Neural cell (in vitro differentiated cells): Measurements from ENCODE around the gene SNX20. TPM values are rescaled to one million over a fixed set of nuclear protein-coding genes. Genes with fewer than 3 reads are reported as not detected.

Experiments used
- H2AFZ ChIP-seq: fragments of 200-600, 300-800 bp; sonication (generic), shearing (Covaris generic); 2 replicates; pipeline ENCODE4 v1.6.0; 2014; ENCODE audit warnings: low read depth, mild to moderate bottlenecking, antibody characterized with exemption, low read length, moderate library complexity
- H3F3A ChIP-seq: fragments of 200-600 bp; shearing (Covaris generic); 2 replicates; pipeline ENCODE4 v1.6.1; 2016; ENCODE audit warnings: mild to moderate bottlenecking, moderate library complexity, mixed read lengths, antibody characterized with exemption, low read length; ENCODE audit not compliant: insufficient read depth, poor library complexity, severe bottlenecking
- H3K27ac ChIP-seq: fragments of 200-600, 300-800 bp; sonication (generic), shearing (Covaris generic); 2 replicates; pipeline ENCODE4 v1.5.1; 2014; ENCODE audit warnings: mild to moderate bottlenecking, low read length, moderate library complexity
- H3K27me3 ChIP-seq: fragments of 300-800, 200-600 bp; sonication (generic), shearing (Covaris generic); 2 replicates; pipeline ENCODE4 v1.6.0; 2014; ENCODE audit warnings: mild to moderate bottlenecking, low read depth, low read length, moderate library complexity; ENCODE audit not compliant: insufficient read depth
- H3K36me3 ChIP-seq: fragments of 300-800, 200-600 bp; sonication (generic), shearing (Covaris generic); 2 replicates; pipeline ENCODE4 v1.5.1; 2014; ENCODE audit warnings: mild to moderate bottlenecking, antibody characterized with exemption, low read length, moderate library complexity; ENCODE audit not compliant: insufficient read depth
- H3K4me2 ChIP-seq: fragments of 300-800, 200-600 bp; sonication (generic), shearing (Covaris generic); 2 replicates; pipeline ENCODE4 v1.6.0; 2014; ENCODE audit warnings: mild to moderate bottlenecking, low read length
- H3K4me3 ChIP-seq: fragments of 300-800, 200-600 bp; sonication (generic), shearing (Covaris generic); 2 replicates; pipeline ENCODE4 v1.5.1; 2014; ENCODE audit warnings: mild to moderate bottlenecking, low read length, moderate library complexity
- H3K79me2 ChIP-seq: fragments of 200-600 bp; shearing (Covaris generic); replicated peaks from 2 replicates; pipeline ENCODE4 v1.6.0; 2014; ENCODE audit warnings: mild to moderate bottlenecking, low read length, moderate library complexity; ENCODE audit not compliant: insufficient read depth
- H3K9ac ChIP-seq: fragments of 300-800, 200-600 bp; sonication (generic), shearing (Covaris generic); 2 replicates; pipeline ENCODE4 v1.6.1; 2016; ENCODE audit warnings: mild to moderate bottlenecking, low read length, mixed read lengths
- H3K9me2 ChIP-seq: fragments of 200-600 bp; shearing (Covaris generic); 2 replicates; pipeline ENCODE4 v1.6.1; 2016; ENCODE audit warnings: mild to moderate bottlenecking, low read length, mixed read lengths; ENCODE audit not compliant: insufficient read depth
- H3K9me3 ChIP-seq: fragments of 200-600, 300-800 bp; sonication (generic), shearing (Covaris generic); 2 replicates; pipeline ENCODE4 v1.6.1; 2016; ENCODE audit warnings: mild to moderate bottlenecking, mixed run types, low read length, moderate library complexity, mixed read lengths
- H4K20me1 ChIP-seq: fragments of 200-600 bp; shearing (Covaris generic); 2 replicates; pipeline ENCODE4 v1.6.1; 2016; ENCODE audit warnings: mild to moderate bottlenecking, mixed run types; ENCODE audit not compliant: insufficient read depth
- EP300 ChIP-seq: fragments of 450-650 bp; conservative IDR thresholded peaks from 2 replicates; pipeline ENCODE4 v1.6.1; 2014; ENCODE audit warnings: antibody characterized with exemption, mild to moderate bottlenecking, moderate library complexity; ENCODE audit not compliant: poor library complexity, severe bottlenecking
- EZH2 ChIP-seq: fragments of 200-600, 300-800 bp; shearing (Covaris generic), sonication (generic); IDR thresholded peaks from 2 replicates; pipeline ENCODE4 v1.6.1; 2014; ENCODE audit warnings: antibody characterized with exemption, low read length, borderline replicate concordance, mild to moderate bottlenecking; ENCODE audit not compliant: insufficient read depth, poor library complexity, severe bottlenecking
- MXI1 ChIP-seq: fragments of 450-650 bp; conservative IDR thresholded peaks from 2 replicates; pipeline ENCODE4 v1.6.1; 2014; ENCODE audit warnings: antibody characterized with exemption, mild to moderate bottlenecking; ENCODE audit not compliant: poor library complexity, severe bottlenecking
- POLR2AphosphoS5 ChIP-seq: IDR thresholded peaks from 2 replicates; pipeline ENCODE4 v1.6.1; 2012
- RAD21 ChIP-seq: fragments of 450-650 bp; conservative IDR thresholded peaks from 2 replicates; pipeline ENCODE4 v1.6.1; 2014; ENCODE audit warnings: antibody characterized with exemption, mild to moderate bottlenecking, moderate library complexity
- SMC3 ChIP-seq: fragments of 450-650 bp; conservative IDR thresholded peaks from 2 replicates; pipeline ENCODE4 v1.6.1; 2014; ENCODE audit warnings: antibody characterized with exemption, mild to moderate bottlenecking, moderate library complexity; ENCODE audit not compliant: poor library complexity
- TAF1 ChIP-seq: IDR thresholded peaks from 2 replicates; pipeline ENCODE4 v1.6.1; 2012; ENCODE audit warnings: low read depth
- polyA plus RNA-seq: library from polyadenylated mRNA; depleted of rRNA; stranded (reverse); fragments of >200 nt; gene quantifications from 2 replicates; pipeline ENCODE4 v1.2.3, GENCODE V29; 2014
- TF ChIP-seq, protein P1 (sequence below): IDR thresholded peaks from 2 replicates; pipeline ENCODE4 v1.6.1; 2012; ENCODE audit warnings: borderline replicate concordance
- TF ChIP-seq, protein P2 (sequence below): fragments of 450-650 bp; IDR thresholded peaks from 2 replicates; pipeline ENCODE4 v1.5.1; 2014; ENCODE audit warnings: antibody characterized with exemption, mild to moderate bottlenecking, moderate library complexity; ENCODE audit not compliant: poor library complexity, severe bottlenecking

SNX20 gene
- polyA plus RNA-seq, 1 donor from 2014 or later: not detected

DNA sequence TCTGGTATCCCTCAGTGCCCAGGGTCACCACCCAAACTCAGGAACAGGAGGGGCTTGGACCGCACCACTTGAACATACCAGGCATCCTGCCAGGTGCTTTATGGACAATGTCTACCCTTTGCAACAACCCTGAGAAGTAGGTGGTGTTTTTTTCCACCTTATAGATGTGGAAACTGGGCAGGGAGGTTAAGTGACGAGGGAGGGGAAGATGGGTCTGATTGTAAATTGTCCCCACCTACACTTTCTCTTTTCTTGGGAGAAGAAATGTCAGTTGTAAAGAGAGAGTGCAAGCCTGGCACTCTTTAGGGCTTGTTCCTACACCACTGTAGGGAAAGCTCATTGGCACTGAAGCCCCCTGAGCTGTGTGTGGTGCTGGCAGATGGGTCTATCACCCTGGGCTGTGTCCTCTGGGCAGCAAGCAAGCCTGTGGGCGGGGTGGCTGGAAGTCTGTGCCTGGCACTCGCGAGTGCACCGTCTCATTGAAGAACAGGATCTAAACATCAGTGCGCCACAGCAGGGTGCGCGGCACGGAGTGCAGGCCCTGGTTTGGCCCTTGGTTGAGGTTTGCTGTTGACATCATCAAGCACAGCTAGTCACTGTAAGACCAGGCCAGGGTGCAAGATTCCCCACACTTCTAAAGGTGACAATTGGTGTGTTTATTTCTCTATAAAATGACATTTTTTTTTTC, 27.4 kb upstream of the SNX20 start:
- H3K79me2 ChIP-seq: no peaks in the 10 kb centered on the region
- no peaks in the 10 kb centered on the region for H3K9me2 ChIP-seq
- no peak overlapping the region for H3K4me3 ChIP-seq
- no peak for TF ChIP-seq SMC3
- TF ChIP-seq, protein P1, sequence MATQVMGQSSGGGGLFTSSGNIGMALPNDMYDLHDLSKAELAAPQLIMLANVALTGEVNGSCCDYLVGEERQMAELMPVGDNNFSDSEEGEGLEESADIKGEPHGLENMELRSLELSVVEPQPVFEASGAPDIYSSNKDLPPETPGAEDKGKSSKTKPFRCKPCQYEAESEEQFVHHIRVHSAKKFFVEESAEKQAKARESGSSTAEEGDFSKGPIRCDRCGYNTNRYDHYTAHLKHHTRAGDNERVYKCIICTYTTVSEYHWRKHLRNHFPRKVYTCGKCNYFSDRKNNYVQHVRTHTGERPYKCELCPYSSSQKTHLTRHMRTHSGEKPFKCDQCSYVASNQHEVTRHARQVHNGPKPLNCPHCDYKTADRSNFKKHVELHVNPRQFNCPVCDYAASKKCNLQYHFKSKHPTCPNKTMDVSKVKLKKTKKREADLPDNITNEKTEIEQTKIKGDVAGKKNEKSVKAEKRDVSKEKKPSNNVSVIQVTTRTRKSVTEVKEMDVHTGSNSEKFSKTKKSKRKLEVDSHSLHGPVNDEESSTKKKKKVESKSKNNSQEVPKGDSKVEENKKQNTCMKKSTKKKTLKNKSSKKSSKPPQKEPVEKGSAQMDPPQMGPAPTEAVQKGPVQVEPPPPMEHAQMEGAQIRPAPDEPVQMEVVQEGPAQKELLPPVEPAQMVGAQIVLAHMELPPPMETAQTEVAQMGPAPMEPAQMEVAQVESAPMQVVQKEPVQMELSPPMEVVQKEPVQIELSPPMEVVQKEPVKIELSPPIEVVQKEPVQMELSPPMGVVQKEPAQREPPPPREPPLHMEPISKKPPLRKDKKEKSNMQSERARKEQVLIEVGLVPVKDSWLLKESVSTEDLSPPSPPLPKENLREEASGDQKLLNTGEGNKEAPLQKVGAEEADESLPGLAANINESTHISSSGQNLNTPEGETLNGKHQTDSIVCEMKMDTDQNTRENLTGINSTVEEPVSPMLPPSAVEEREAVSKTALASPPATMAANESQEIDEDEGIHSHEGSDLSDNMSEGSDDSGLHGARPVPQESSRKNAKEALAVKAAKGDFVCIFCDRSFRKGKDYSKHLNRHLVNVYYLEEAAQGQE: no peak
- no peak for TF ChIP-seq RAD21
- no peak for TF ChIP-seq POLR2AphosphoS5
- no peak for TF ChIP-seq EZH2
- no peak for TF ChIP-seq EP300
- TF ChIP-seq TAF1: no peak
- TF ChIP-seq MXI1: no peak
- H3K4me2 ChIP-seq: no peak overlapping the region
- H3K27ac ChIP-seq: no peak overlapping the region
- H3K9me3 ChIP-seq: peaks cover 6% of the 10 kb centered on the region
- H3K36me3 ChIP-seq: no peaks in the 10 kb centered on the region
- H3K27me3 ChIP-seq: no peaks in the 10 kb centered on the region
- no peaks in the 10 kb centered on the region for H3F3A ChIP-seq
- H2AFZ ChIP-seq: no peak overlapping the region
- H4K20me1 ChIP-seq: no peaks in the 10 kb centered on the region
- no peak overlapping the region for H3K9ac ChIP-seq

DNA sequence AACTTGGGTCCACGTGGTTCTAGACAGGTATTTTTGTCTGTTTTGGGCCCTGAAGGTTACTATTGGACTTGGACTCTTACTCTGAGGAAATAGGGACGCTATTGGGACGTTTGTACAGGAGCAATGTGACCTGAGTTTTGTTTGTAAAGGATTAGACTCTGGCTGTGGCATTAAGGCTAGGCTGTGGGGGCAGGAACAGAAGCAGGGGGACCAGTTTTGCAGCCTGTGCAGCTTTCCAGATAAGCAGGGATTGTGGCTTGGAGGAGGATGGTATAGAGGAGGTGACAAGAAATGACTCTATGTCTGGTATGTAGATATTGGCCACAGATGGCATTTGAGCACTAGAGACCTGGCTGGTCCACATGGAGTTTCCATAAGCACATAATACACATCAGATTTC, 25.1 kb upstream of the SNX20 start:
- peaks cover 6% of the 10 kb centered on the region for H3K9me3 ChIP-seq
- no peaks in the 10 kb centered on the region for H3K36me3 ChIP-seq
- no peaks in the 10 kb centered on the region for H3K79me2 ChIP-seq
- H3F3A ChIP-seq: no peaks in the 10 kb centered on the region
- H3K9ac ChIP-seq: no peak overlapping the region
- H3K9me2 ChIP-seq: no peaks in the 10 kb centered on the region
- TF ChIP-seq POLR2AphosphoS5: no peak
- no peak for TF ChIP-seq EP300
- TF ChIP-seq MXI1: no peak
- no peak for TF ChIP-seq RAD21
- TF ChIP-seq, protein P2, sequence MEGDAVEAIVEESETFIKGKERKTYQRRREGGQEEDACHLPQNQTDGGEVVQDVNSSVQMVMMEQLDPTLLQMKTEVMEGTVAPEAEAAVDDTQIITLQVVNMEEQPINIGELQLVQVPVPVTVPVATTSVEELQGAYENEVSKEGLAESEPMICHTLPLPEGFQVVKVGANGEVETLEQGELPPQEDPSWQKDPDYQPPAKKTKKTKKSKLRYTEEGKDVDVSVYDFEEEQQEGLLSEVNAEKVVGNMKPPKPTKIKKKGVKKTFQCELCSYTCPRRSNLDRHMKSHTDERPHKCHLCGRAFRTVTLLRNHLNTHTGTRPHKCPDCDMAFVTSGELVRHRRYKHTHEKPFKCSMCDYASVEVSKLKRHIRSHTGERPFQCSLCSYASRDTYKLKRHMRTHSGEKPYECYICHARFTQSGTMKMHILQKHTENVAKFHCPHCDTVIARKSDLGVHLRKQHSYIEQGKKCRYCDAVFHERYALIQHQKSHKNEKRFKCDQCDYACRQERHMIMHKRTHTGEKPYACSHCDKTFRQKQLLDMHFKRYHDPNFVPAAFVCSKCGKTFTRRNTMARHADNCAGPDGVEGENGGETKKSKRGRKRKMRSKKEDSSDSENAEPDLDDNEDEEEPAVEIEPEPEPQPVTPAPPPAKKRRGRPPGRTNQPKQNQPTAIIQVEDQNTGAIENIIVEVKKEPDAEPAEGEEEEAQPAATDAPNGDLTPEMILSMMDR: no peak
- no peak for TF ChIP-seq TAF1
- TF ChIP-seq, protein P1: no peak
- TF ChIP-seq SMC3: no peak
- TF ChIP-seq EZH2: no peak
- no peak overlapping the region for H3K27ac ChIP-seq
- H4K20me1 ChIP-seq: no peaks in the 10 kb centered on the region
- no peak overlapping the region for H2AFZ ChIP-seq
- H3K27me3 ChIP-seq: no peaks in the 10 kb centered on the region
- H3K4me3 ChIP-seq: no peak overlapping the region
- no peak overlapping the region for H3K4me2 ChIP-seq
